DOHH2 (cell line): Measurements from ENCODE around the gene PDE4A.

ENCODE experiments used
- H3F3A ChIP-seq: fragments of 200-600 bp; sonication (generic), shearing (Covaris generic); 2 replicates; pipeline ENCODE4 v1.6.0; 2016; ENCODE audit warnings: antibody characterized with exemption, mild to moderate bottlenecking; ENCODE audit not compliant: control insufficient read depth, insufficient read depth
- H3K27ac ChIP-seq: fragments of 200-600 bp; sonication (generic); 2 replicates; pipeline ENCODE4 v1.5.1; 2014; ENCODE audit warnings: low read depth, mild to moderate bottlenecking, low read length, moderate library complexity
- H3K27me3 ChIP-seq: fragments of 200-600 bp; sonication (generic); 2 replicates; pipeline ENCODE4 v1.6.1; 2014; ENCODE audit warnings: mild to moderate bottlenecking, low read length, mixed read lengths; ENCODE audit not compliant: control insufficient read depth
- H3K36me3 ChIP-seq: fragments of 200-600 bp; sonication (generic); 2 replicates; pipeline ENCODE4 v1.6.1; 2014; ENCODE audit warnings: mild to moderate bottlenecking, low read length, moderate library complexity, mixed read lengths; ENCODE audit not compliant: control insufficient read depth
- H3K4me1 ChIP-seq: fragments of 200-600 bp; sonication (generic); 2 replicates; pipeline ENCODE4 v1.6.1; 2014; ENCODE audit warnings: mild to moderate bottlenecking, low read length, mixed read lengths; ENCODE audit not compliant: control insufficient read depth
- H3K4me2 ChIP-seq: fragments of 200-600 bp; sonication (generic); 2 replicates; pipeline ENCODE4 v1.6.0; 2014; ENCODE audit warnings: mild to moderate bottlenecking, low read length, moderate library complexity
- H3K4me3 ChIP-seq: fragments of 200-600 bp; sonication (generic); 2 replicates; pipeline ENCODE4 v1.5.1; 2014; ENCODE audit warnings: mild to moderate bottlenecking, low read length, mixed read lengths
- H3K79me2 ChIP-seq: fragments of 200-600 bp; sonication (generic); 2 replicates; pipeline ENCODE4 v1.6.1; 2014; ENCODE audit warnings: mild to moderate bottlenecking, low read length, mixed read lengths; ENCODE audit not compliant: control insufficient read depth
- H3K9me2 ChIP-seq: fragments of 200-600 bp; sonication (generic); replicated peaks from 2 replicates; pipeline ENCODE4 v1.6.1; 2014; ENCODE audit warnings: mild to moderate bottlenecking, low read length, mixed read lengths; ENCODE audit not compliant: control insufficient read depth
- H3K9me3 ChIP-seq: fragments of 200-600 bp; sonication (generic); 2 replicates; pipeline ENCODE4 v1.6.1; 2014; ENCODE audit warnings: antibody characterized with exemption, low read length, mixed read lengths; ENCODE audit not compliant: control insufficient read depth, insufficient read depth
- H4K20me1 ChIP-seq: fragments of 200-600 bp; sonication (generic); 2 replicates; pipeline ENCODE4 v1.6.0; 2014; ENCODE audit warnings: low read depth, mild to moderate bottlenecking, antibody characterized with exemption, low read length, moderate library complexity; ENCODE audit not compliant: control insufficient read depth, insufficient read depth
- CTCF ChIP-seq: fragments of 200-600 bp; sonication (generic); IDR thresholded peaks from one replicate; pipeline ENCODE4 v1.5.1; 2014; ENCODE audit warnings: antibody characterized with exemption, mild to moderate bottlenecking, low read depth, low read length; ENCODE audit not compliant: poor library complexity, severe bottlenecking
- EZH2phosphoT487 ChIP-seq: fragments of 200-600 bp; sonication (generic); IDR thresholded peaks from 2 replicates; pipeline ENCODE4 v1.6.1; 2017; ENCODE audit warnings: borderline replicate concordance, mild to moderate bottlenecking, antibody characterized with exemption, low read length, moderate library complexity, mixed read lengths

The PDE4A gene

GRCh38 chr19:10517760-10518443 lies 97.6 kb downstream of the PDE4A start:
- Histone ChIP-seq H3K9me2 (no peaks in the 10 kb centered on the region), H3F3A (no peaks in the 10 kb centered on the region), H4K20me1 (peaks cover 2% of the 10 kb centered on the region; the same call in 1 of the 2 replicates), H3K79me2 (no peaks in the 10 kb centered on the region), H3K4me3 (0 out of 2 replicates have a peak overlapping the region, but pooled peaks have one; percentile 5), H3K36me3 (no peaks in the 10 kb centered on the region), H3K27me3 (peaks cover 44% of the 10 kb centered on the region), H3K27ac (no peak overlapping the region), H3K9me3 (no peaks in the 10 kb centered on the region), H3K4me2 (peak overlapping the region; percentile 28), H3K4me1 (peaks cover 17% of the 10 kb centered on the region)
- TF ChIP-seq EZH2phosphoT487 (no peak), CTCF (no peak)

GRCh38 chr19:10518444-10519361 lies 98.4 kb downstream of the PDE4A start:
- Histone ChIP-seq H3F3A (no peaks in the 10 kb centered on the region), H3K4me1 (peaks cover 17% of the 10 kb centered on the region), H3K9me2 (no peaks in the 10 kb centered on the region), H3K9me3 (no peaks in the 10 kb centered on the region), H3K27me3 (peaks cover 43% of the 10 kb centered on the region), H3K4me2 (peak overlapping the region; percentile 28; the same call in 1 of the 2 replicates), H3K79me2 (no peaks in the 10 kb centered on the region), H3K4me3 (peak overlapping the region; percentile 5; the same call in 1 of the 2 replicates), H3K27ac (no peak overlapping the region), H3K36me3 (no peaks in the 10 kb centered on the region), H4K20me1 (peaks cover 2% of the 10 kb centered on the region; the same call in 1 of the 2 replicates)
- TF ChIP-seq CTCF (no peak), EZH2phosphoT487 (no peak)
